Thoracic aorta (tissue), 2 donors: ENCODE data around the gene KNG1. TPM values are rescaled to one million over a fixed set of nuclear protein-coding genes. Genes with fewer than 3 reads are reported as not detected.

Experiments
- ATAC-seq: fragments of 150-250 bp; one replicate; pipeline ENCODE4 v1.8.0; 2017; ENCODE audit warnings: low read depth; ENCODE audit not compliant: insufficient number of reproducible peaks, low FRiP score
- DNase-seq: peaks from one replicate; pipeline ENCODE4 v3.0.0-alpha.2; 2020; ENCODE audit warnings: low spot score
- H3K27ac ChIP-seq, 2 donors: fragments of 200-600 bp; sonication (generic); 1 replicate in 1 of 2; 2 replicates in 1 of 2; pipeline ENCODE4 v1.5.1; 2016; ENCODE audit warnings: mild to moderate bottlenecking in 2 of 2, moderate library complexity in 2 of 2
- H3K27me3 ChIP-seq: fragments of 200-600 bp; sonication (generic); replicated peaks from 2 replicates; pipeline ENCODE4 v1.6.0; 2016; ENCODE audit warnings: mild to moderate bottlenecking; ENCODE audit not compliant: insufficient read depth
- H3K36me3 ChIP-seq: fragments of 200-600 bp; sonication (generic); one replicate; pipeline ENCODE4 v1.5.1; 2016
- H3K4me1 ChIP-seq, 2 donors: fragments of 200-600 bp; sonication (generic); 1 replicate in 1 of 2; 2 replicates in 1 of 2; pipeline versions ENCODE4 v1.5.1 to v1.6.0; 2016; ENCODE audit warnings: low read depth in 2 of 2, mild to moderate bottlenecking in 1 of 2; ENCODE audit not compliant: control insufficient read depth in 1 of 2
- H3K4me3 ChIP-seq: fragments of 200-600 bp; sonication (generic); 2 replicates; pipeline ENCODE4 v1.5.1; 2016; ENCODE audit warnings: mild to moderate bottlenecking
- H3K9me3 ChIP-seq: fragments of 200-600 bp; sonication (generic); 2 replicates; pipeline ENCODE4 v1.5.1; 2016
- CTCF ChIP-seq: fragments of 200-600 bp; sonication (generic); IDR thresholded peaks from one replicate; pipeline ENCODE4 v1.5.1; 2019; ENCODE audit warnings: antibody characterized with exemption
- total RNA-seq, 2 donors: library from RNA; depleted of rRNA; stranded (reverse); fragments of >200 nt; gene quantifications; one replicate each; pipeline versions ENCODE4 v1.1.0 to v1.2.3, GENCODE V29; 2016

Gene KNG1
- total RNA-seq, 2 donors from 2014 or later: not detected

GRCh38 chr3:186713499-186713898 is 3.7 kb upstream of the KNG1 start:
- Histone ChIP-seq H3K27me3 (no peaks in the 10 kb centered on the region), H3K4me1 (no peaks in the 10 kb centered on the region), H3K4me3 (no peak overlapping the region), H3K36me3 (no peaks in the 10 kb centered on the region), H3K27ac (no peak overlapping the region), H3K9me3 (no peaks in the 10 kb centered on the region)
- ATAC-seq (no peak), DNase-seq (no peak)
- no peak for TF ChIP-seq CTCF

GRCh38 chr3:186719945-186720739 is 3.0 kb downstream of the KNG1 start:
- Histone ChIP-seq H3K27ac (no peak overlapping the region), H3K4me3 (no peak overlapping the region), H3K36me3 (no peaks in the 10 kb centered on the region), H3K27me3 (no peaks in the 10 kb centered on the region), H3K4me1 (no peaks in the 10 kb centered on the region), H3K9me3 (no peaks in the 10 kb centered on the region)
- no peak for ATAC-seq
- TF ChIP-seq CTCF: no peak
- no peak for DNase-seq

GRCh38 chr3:186722457-186722856 is 5.3 kb downstream of the KNG1 start:
- no peaks in the 10 kb centered on the region for H3K27me3 ChIP-seq
- ATAC-seq (no peak), DNase-seq (no peak)
- H3K36me3 ChIP-seq: no peaks in the 10 kb centered on the region
- no peak for TF ChIP-seq CTCF
- H3K4me3 ChIP-seq: no peak overlapping the region
- no peaks in the 10 kb centered on the region for H3K9me3 ChIP-seq
- H3K4me1 ChIP-seq: no peaks in the 10 kb centered on the region
- no peak overlapping the region for H3K27ac ChIP-seq

- no peak for TF ChIP-seq CTCF
- H3K36me3 ChIP-seq: no peaks in the 10 kb centered on the region
- H3K27ac ChIP-seq: no peak overlapping the region
Observed at GRCh38 chr3:186724911-186725310, 7.8 kb downstream of the KNG1 start.

GRCh38 chr3:186732169-186732766 is 15.1 kb downstream of the KNG1 start:
- no peaks in the 10 kb centered on the region for H3K9me3 ChIP-seq
- no peak for TF ChIP-seq CTCF
- no peaks in the 10 kb centered on the region for H3K36me3 ChIP-seq

More at GRCh38 chr3:186724911-186725310, 7.8 kb downstream of the KNG1 start:
- DNase-seq (no peak), ATAC-seq (no peak)
- no peaks in the 10 kb centered on the region for H3K4me1 ChIP-seq
- H3K4me3 ChIP-seq: no peak overlapping the region
- no peaks in the 10 kb centered on the region for H3K27me3 ChIP-seq
- no peaks in the 10 kb centered on the region for H3K9me3 ChIP-seq

More at GRCh38 chr3:186732169-186732766, 15.1 kb downstream of the KNG1 start:
- Histone ChIP-seq H3K4me1 (no peaks in the 10 kb centered on the region), H3K27ac (no peak overlapping the region), H3K4me3 (no peak overlapping the region), H3K27me3 (no peaks in the 10 kb centered on the region)
- ATAC-seq: no peak
- no peak for DNase-seq
